HL-60 (cell line): ENCODE data around the gene IRX6.
A peak's percentile ranks its signal among the peaks of the same experiment; 100 is the strongest.

Experiments
- DNase-seq, 2 experiments: peaks; one replicate each; pipeline ENCODE4 v3.0.0-alpha.2; 2010 to 2020; ENCODE audit warnings: low read depth in 1 of 2, low spot score in 1 of 2
- H3K27ac ChIP-seq: fragments of 250-450 bp; sonication (Bioruptor Pico); replicated peaks from 2 replicates; pipeline ENCODE4 v1.5.1; 2020; ENCODE audit warnings: mild to moderate bottlenecking, moderate library complexity
- H3K27me3 ChIP-seq: fragments of 250-450 bp; sonication (Bioruptor Pico); 2 replicates; pipeline ENCODE4 v1.5.1; 2021; ENCODE audit warnings: mild to moderate bottlenecking, moderate library complexity; ENCODE audit not compliant: insufficient read depth, poor library complexity, severe bottlenecking
- H3K4me3 ChIP-seq: replicated peaks from 2 replicates; pipeline ENCODE4 v1.5.1; 2011; ENCODE audit warnings: mild to moderate bottlenecking, control low read depth, low read length; ENCODE audit not compliant: insufficient read depth
- GABPA ChIP-seq: IDR thresholded peaks from 2 replicates; pipeline ENCODE4 v1.6.1; 2012; ENCODE audit warnings: low read depth
- POLR2AphosphoS5 ChIP-seq: IDR thresholded peaks from 2 replicates; pipeline ENCODE4 v1.6.1; 2012; ENCODE audit warnings: low read depth
- SPI1 ChIP-seq: IDR thresholded peaks from 2 replicates; pipeline ENCODE4 v1.6.1; 2012; ENCODE audit warnings: low read depth, mild to moderate bottlenecking, borderline replicate concordance
- long read RNA-seq: library from polyadenylated mRNA; unstranded; transcript quantifications from one replicate; pipeline ENCODE4 v2.0.0, GENCODE V29; 2020
- TF ChIP-seq, protein P1 (sequence below): IDR thresholded peaks from 2 replicates; pipeline ENCODE4 v1.6.1; 2012; ENCODE audit warnings: low read depth; ENCODE audit not compliant: insufficient replicate concordance
- TF ChIP-seq, protein P2 (sequence below): IDR thresholded peaks from one replicate; pipeline ENCODE4 v1.5.1; 2011; ENCODE audit warnings: low read length, control low read depth, inconsistent platforms; ENCODE audit not compliant: insufficient read depth

IRX6 gene
- long read RNA-seq = 0 reads

DNA sequence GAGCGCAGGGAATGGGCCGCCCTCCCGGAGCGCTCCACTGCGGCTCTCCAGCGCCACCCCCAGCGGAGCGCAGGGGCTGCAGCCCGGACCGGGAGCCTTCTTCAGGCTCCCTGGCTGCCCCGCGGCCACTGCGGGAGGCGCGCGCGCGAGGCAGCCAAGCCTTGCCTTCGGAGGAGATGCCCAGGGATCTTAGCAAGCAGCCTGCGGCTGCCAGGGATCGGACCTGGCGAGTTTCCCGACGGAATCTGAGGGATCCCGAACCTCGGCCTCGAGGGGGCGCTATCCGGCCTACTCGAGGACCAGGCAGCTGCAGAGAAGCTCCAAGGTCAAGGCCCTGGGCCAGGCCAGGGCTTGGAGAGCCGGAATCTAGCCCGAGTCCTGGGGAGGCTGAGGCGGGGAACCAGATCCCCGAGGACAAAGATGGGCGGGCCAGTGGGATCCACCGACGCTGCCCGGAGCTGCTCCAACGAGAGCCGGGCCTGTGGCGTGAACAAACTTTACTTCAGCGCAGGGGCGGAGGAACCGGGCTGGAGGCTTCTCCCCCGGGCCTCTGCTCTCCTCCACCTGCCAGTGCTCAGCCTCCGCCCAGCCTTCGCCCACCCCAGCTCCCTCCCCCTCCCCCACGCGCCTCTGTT, at the start of gene IRX6:
Gene IRX6 (plus strand): TSS at position 567 of the 635 bp plus-strand sequence. CDS start 889 bp downstream, outside the sequence.
- Histone ChIP-seq H3K27me3 (peaks cover 28% of the 10 kb centered on the region), H3K4me3 (no peak within 1 kb of the TSS; the same call in 1 of the 2 replicates), H3K27ac (no peak within 1 kb of the TSS)
- TF ChIP-seq, protein P1, sequence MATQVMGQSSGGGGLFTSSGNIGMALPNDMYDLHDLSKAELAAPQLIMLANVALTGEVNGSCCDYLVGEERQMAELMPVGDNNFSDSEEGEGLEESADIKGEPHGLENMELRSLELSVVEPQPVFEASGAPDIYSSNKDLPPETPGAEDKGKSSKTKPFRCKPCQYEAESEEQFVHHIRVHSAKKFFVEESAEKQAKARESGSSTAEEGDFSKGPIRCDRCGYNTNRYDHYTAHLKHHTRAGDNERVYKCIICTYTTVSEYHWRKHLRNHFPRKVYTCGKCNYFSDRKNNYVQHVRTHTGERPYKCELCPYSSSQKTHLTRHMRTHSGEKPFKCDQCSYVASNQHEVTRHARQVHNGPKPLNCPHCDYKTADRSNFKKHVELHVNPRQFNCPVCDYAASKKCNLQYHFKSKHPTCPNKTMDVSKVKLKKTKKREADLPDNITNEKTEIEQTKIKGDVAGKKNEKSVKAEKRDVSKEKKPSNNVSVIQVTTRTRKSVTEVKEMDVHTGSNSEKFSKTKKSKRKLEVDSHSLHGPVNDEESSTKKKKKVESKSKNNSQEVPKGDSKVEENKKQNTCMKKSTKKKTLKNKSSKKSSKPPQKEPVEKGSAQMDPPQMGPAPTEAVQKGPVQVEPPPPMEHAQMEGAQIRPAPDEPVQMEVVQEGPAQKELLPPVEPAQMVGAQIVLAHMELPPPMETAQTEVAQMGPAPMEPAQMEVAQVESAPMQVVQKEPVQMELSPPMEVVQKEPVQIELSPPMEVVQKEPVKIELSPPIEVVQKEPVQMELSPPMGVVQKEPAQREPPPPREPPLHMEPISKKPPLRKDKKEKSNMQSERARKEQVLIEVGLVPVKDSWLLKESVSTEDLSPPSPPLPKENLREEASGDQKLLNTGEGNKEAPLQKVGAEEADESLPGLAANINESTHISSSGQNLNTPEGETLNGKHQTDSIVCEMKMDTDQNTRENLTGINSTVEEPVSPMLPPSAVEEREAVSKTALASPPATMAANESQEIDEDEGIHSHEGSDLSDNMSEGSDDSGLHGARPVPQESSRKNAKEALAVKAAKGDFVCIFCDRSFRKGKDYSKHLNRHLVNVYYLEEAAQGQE = no peak
- TF ChIP-seq SPI1 (no peak), GABPA (no peak), POLR2AphosphoS5 (no peak)
- TF ChIP-seq, protein P2, sequence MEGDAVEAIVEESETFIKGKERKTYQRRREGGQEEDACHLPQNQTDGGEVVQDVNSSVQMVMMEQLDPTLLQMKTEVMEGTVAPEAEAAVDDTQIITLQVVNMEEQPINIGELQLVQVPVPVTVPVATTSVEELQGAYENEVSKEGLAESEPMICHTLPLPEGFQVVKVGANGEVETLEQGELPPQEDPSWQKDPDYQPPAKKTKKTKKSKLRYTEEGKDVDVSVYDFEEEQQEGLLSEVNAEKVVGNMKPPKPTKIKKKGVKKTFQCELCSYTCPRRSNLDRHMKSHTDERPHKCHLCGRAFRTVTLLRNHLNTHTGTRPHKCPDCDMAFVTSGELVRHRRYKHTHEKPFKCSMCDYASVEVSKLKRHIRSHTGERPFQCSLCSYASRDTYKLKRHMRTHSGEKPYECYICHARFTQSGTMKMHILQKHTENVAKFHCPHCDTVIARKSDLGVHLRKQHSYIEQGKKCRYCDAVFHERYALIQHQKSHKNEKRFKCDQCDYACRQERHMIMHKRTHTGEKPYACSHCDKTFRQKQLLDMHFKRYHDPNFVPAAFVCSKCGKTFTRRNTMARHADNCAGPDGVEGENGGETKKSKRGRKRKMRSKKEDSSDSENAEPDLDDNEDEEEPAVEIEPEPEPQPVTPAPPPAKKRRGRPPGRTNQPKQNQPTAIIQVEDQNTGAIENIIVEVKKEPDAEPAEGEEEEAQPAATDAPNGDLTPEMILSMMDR = no peak
- no peak for DNase-seq

DNA sequence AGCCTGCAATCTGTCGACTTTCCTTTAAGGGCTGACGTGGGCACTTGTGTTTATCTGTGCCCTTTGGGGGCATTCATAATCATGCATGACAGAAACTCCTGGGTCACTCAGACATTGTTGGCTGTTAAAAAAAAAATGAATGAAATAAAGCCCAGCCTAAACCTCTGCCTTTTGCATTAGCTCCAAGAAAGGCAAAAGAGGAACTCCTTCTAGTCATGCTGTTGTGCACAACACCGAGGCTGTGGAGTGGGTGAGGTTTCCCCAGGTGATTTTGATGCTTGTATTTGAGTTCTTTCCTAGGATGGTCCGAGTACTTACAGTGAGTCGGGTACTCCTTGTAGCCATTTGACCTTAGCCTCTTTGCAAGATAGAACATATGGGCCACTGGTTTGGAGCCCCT, 49.6 kb upstream of the IRX6 start:
- TF ChIP-seq POLR2AphosphoS5 = no peak
- peak; percentile 77 for TF ChIP-seq SPI1
- TF ChIP-seq GABPA = no peak
- no peak overlapping the region for H3K27ac ChIP-seq

DNA sequence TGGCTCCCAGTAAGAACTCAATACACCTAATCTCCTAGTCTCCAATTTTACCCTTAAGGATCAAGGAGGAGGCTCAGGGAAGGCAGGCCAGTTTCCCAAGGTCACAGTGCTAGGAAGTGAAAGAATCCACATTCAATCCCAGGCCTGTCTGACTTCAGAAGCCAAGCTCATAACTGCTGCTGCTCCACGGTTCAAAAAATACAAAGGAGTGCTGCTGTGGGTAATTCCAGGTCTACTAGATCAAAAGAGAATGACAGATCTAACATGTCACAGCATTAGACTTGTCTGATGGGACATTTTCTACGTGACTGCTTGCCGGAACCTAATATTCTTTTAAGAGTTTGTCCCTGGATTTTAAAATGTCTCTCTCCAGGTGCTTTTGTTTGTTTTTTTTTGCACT, 48.8 kb upstream of the IRX6 start:
- no peak for DNase-seq
- no peak overlapping the region for H3K4me3 ChIP-seq
- no peaks in the 10 kb centered on the region for H3K27me3 ChIP-seq
- TF ChIP-seq, protein P1 = no peak
- no peak for TF ChIP-seq SPI1
- no peak for TF ChIP-seq GABPA
- no peak for TF ChIP-seq POLR2AphosphoS5
- TF ChIP-seq, protein P2 = no peak
- H3K27ac ChIP-seq = no peak overlapping the region

More for the DNA sequence above, 49.6 kb upstream of the IRX6 start:
- H3K4me3 ChIP-seq = no peak overlapping the region
- no peaks in the 10 kb centered on the region for H3K27me3 ChIP-seq
- DNase-seq = no peak

DNA sequence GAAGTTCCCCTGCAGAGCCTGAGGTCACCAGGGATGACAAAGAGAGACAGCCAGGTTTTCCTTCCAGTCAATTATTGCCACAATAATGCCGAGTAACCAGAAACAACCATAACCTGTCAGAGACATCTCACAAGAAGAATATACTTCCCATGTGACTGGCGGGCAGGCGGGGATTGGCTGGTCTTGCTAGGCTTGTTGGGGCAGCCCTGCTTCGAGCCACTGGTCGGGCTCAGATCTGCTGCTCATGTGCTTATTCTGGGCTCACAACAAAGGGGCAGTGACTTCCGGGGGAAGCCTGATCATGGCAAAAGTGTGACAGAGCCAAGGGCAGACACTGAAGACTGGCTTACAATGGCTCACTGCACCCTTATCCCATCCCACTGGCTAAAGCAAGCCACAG, 48.1 kb upstream of the IRX6 start:
- no peak for DNase-seq
- TF ChIP-seq, protein P2 = no peak
- TF ChIP-seq POLR2AphosphoS5 (no peak), SPI1 (no peak), GABPA (no peak)
- TF ChIP-seq, protein P1 = no peak

More for the DNA sequence above, 48.1 kb upstream of the IRX6 start:
- Histone ChIP-seq H3K4me3 (no peak overlapping the region), H3K27ac (no peak overlapping the region), H3K27me3 (peaks cover 4% of the 10 kb centered on the region)
